ENCODE results near the gene MT3. TPM values are rescaled to one million over a fixed set of nuclear protein-coding genes. Genes with fewer than 3 reads are reported as not detected.

MT3 gene
- total and polyA plus RNA-seq, 9 of the 15 experiments (the other 6 are each of a cell fraction or from before 2014, with no cell fraction given): not detected

DNA sequence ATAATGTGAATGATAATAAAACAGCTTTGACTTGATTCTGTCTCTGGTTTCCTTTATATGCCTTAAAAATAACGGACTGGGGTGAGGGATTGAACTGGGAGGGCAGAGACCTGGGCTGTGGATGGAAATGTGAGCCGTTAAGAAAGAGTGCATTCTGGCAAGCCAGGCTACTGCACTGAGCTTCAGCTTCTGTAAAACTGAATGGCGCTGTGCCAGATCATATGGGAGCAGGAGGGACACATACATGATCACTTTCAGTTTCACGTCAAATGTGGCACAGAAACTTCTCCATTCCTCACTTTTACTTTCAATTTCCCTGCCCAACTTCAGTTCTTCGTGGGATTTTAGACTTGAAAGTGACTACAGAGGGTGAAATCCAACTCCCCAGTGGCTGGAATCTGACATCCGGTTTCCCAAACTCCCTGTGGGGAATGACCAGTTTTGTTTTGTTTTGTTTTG, 20.2 kb downstream of the MT3 start:
- H3K36me3 ChIP-seq (ENCODE audit: control insufficient read depth, insufficient read depth, low read length): no peaks in the 10 kb centered on the region
- peak overlapping the region; percentile 27; the same call in 1 of the 3 replicates for H3K27ac ChIP-seq (ENCODE audit: extremely low read depth, low read depth, low read length)
- no peaks in the 10 kb centered on the region for H3K9me3 ChIP-seq (replicated peaks; ENCODE audit: control insufficient read depth, insufficient read depth, low read depth, low read length)
- H3K79me2 ChIP-seq (ENCODE audit: control insufficient read depth, insufficient read depth, low read length): no peaks in the 10 kb centered on the region
- ChIA-PET CTCF (ENCODE audit: low intra/inter-chr PET ratio) (no interaction called here), POLR2A (interaction anchor here (0.6 to 0.8 kb wide), 3 partner anchors 14 to 28 kb away, joined by 3 read pairs; no protein-coding TSS in a partner anchor)
- ATAC-seq (peak; percentile 31), FAIRE-seq (peak; percentile 63), DNase-seq (ENCODE audit: extremely low read depth in 1 of 4, low spot score in 3 of 4) (peak in 2 of 4 experiments; percentile 51 to 66)
- H4K20me1 ChIP-seq (replicated peaks; ENCODE audit: control insufficient read depth, insufficient read depth, low read length): no peaks in the 10 kb centered on the region
- intact Hi-C loops (cut with micrococcal nuclease) (no loop called here), in situ Hi-C loops (cut with MboI) (no loop called here)
- no peaks in the 10 kb centered on the region for H3K27me3 ChIP-seq (ENCODE audit: control insufficient read depth in 2 of 2, insufficient read depth in 2 of 2, low read length in 2 of 2)
- H3K9me1 ChIP-seq (ENCODE audit: control insufficient read depth, insufficient read depth, low read length): no peaks in the 10 kb centered on the region
- WGBS (ENCODE audit: insufficient coverage, low coverage, missing lambda C conversion rate): 2% methylated on average over 6 of the region's 6 CpGs
- H2AFZ ChIP-seq (ENCODE audit: low read depth, low read length): peak overlapping the region; percentile 97
- no TSS peak for BruUV-seq (replicated peaks)
- H3K4me2 ChIP-seq (ENCODE audit: insufficient read depth, low read length): peak overlapping the region; percentile 78
- peak overlapping the region; percentile 47 for H3K4me3 ChIP-seq
- H3K9ac ChIP-seq (ENCODE audit: insufficient read depth in 1 of 2, low read depth in 2 of 2, low read length in 2 of 2): peak overlapping the region; percentile 32 to 37; a peak in 3 of 4 replicates
- peaks cover 27 to 29% of the 10 kb centered on the region in 2 experiments for H3K4me1 ChIP-seq (replicated peaks in 1 of 2; ENCODE audit: control insufficient read depth in 2 of 2, insufficient read depth in 2 of 2, low read length in 2 of 2)
- TF ChIP-seq SMARCA4 (IDR thresholded peaks at IDR 0.05) (0 out of 2 replicates have a peak, but pooled peaks have one; percentile 18), ZNF436 (CRISPR knock-in tag; IDR thresholded peaks at IDR 0.05) (peak; percentile 59; the same call in 1 of the 2 replicates), RFX1 (IDR thresholded peaks at IDR 0.05) (no peak), E2F4 (CRISPR knock-in tag; IDR thresholded peaks at IDR 0.05; ENCODE audit: low read depth) (no peak), MYC (IDR thresholded peaks at IDR 0.05; ENCODE audit: low read depth, low read length) (peak; percentile 25; the same call in 1 of the 2 replicates), MYC (CRISPR knock-in tag; IDR thresholded peaks at IDR 0.05; ENCODE audit: borderline replicate concordance, low read depth) (no peak), YBX1 (IDR thresholded peaks at IDR 0.05) (no peak), GABPA (tag; conservative IDR thresholded peaks at IDR 0.05; ENCODE audit: low read depth) (peak; percentile 37), ZNF512 (tag; IDR thresholded peaks at IDR 0.05) (no peak), TAF9B (IDR thresholded peaks at IDR 0.05; ENCODE audit: partially characterized antibody) (peak; percentile 21), ATF1 (CRISPR knock-in tag; IDR thresholded peaks at IDR 0.05) (no peak), ATF1 (tag; IDR thresholded peaks at IDR 0.05) (no peak), SIN3A (IDR thresholded peaks at IDR 0.05; ENCODE audit: borderline replicate concordance in 2 of 2, control insufficient read depth in 1 of 2, low read depth in 2 of 2, low read length in 2 of 2) (0 out of 4 replicates have a peak, but pooled peaks of 1 of the 2 experiments have one; percentile 19), TFAP4 (CRISPR knock-in tag; IDR thresholded peaks at IDR 0.05; ENCODE audit: borderline replicate concordance) (peak; percentile 44; the same call in 1 of the 2 replicates), NFIC (IDR thresholded peaks at IDR 0.05) (peak; percentile 92), ETV1 (tag; conservative IDR thresholded peaks at IDR 0.05; ENCODE audit: low read depth) (peak; percentile 53), CCAR2 (IDR thresholded peaks at IDR 0.05; ENCODE audit: low read depth, low read length) (no peak), ARID1B (IDR thresholded peaks at IDR 0.05) (no peak; the same call in 1 of the 2 replicates), DMBX1 (CRISPR knock-in tag; IDR thresholded peaks at IDR 0.05; ENCODE audit: borderline replicate concordance) (no peak)
- TF ChIP-seq, protein P1, sequence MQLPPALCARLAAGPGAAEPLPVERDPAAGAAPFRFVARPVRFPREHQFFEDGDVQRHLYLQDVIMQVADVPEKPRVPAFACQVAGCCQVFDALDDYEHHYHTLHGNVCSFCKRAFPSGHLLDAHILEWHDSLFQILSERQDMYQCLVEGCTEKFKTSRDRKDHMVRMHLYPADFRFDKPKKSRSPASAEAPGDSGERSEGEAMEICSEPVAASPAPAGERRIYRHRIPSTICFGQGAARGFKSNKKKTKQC (CRISPR knock-in tag; IDR thresholded peaks at IDR 0.05): no peak
